C4-2B (cell line): ENCODE measurements around the gene FAM169A.

Experiments used
- ZFX ChIP-seq: fragments of 450-650 bp; IDR thresholded peaks from 2 replicates; pipeline ENCODE4 v1.6.1; 2017
- TF ChIP-seq, protein P1 (sequence below): fragments of 450-650 bp; conservative IDR thresholded peaks from 2 replicates; pipeline ENCODE4 v1.5.1; 2017; ENCODE audit warnings: mild to moderate bottlenecking

DNA sequence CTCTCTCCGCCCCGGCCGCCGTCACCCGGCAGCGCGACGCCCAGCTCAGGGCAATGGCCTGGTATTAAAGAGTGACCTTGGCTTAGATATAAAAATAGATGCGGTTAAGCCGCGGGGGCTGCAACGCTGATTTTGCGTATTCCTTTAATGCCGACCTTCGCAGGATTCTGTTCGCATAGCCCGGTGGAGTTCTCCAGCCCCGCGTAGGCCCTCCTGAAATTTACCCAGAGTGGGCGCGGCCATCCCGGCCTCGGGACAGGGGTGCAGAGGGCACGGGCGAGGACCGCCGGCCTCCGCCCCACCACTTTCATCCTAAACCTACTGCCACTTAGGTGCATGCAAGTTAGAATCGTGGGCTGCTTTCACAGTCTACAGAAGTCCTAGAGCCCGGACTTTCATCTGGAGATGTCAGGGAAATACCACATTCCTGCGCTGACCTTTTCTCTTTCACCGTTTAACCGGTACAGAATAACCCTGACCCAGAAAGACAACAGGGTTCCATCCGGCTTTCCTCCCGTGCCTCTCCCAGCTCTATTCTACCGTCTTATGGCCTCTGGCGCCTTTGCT, 492 bp upstream of the FAM169A start:
- TF ChIP-seq, protein P1, sequence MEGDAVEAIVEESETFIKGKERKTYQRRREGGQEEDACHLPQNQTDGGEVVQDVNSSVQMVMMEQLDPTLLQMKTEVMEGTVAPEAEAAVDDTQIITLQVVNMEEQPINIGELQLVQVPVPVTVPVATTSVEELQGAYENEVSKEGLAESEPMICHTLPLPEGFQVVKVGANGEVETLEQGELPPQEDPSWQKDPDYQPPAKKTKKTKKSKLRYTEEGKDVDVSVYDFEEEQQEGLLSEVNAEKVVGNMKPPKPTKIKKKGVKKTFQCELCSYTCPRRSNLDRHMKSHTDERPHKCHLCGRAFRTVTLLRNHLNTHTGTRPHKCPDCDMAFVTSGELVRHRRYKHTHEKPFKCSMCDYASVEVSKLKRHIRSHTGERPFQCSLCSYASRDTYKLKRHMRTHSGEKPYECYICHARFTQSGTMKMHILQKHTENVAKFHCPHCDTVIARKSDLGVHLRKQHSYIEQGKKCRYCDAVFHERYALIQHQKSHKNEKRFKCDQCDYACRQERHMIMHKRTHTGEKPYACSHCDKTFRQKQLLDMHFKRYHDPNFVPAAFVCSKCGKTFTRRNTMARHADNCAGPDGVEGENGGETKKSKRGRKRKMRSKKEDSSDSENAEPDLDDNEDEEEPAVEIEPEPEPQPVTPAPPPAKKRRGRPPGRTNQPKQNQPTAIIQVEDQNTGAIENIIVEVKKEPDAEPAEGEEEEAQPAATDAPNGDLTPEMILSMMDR = no peak
- no peak for TF ChIP-seq ZFX
